Activated B cell treated with CpG ODN at 0.5 μM for 24 hours (primary cell): ENCODE results near the gene LRRC59. TPM values are rescaled to one million over a fixed set of nuclear protein-coding genes. Genes with fewer than 3 reads are reported as not detected.

Source experiments
- ATAC-seq: fragments of 200-7000 bp; cut with Tn5 transposase; one replicate; pipeline ENCODE4 v1.10.0; 2021; ENCODE audit warnings: low read depth, mild to moderate bottlenecking, moderate library complexity
- CTCF ChIA-PET: fragments of 350-600 bp; sonication (Branson Sonifier 250); formaldehyde crosslinking; loops from one replicate; lab custom pipeline; 2021; ENCODE audit warnings: antibody characterized with exemption; lab: Charles Lee
- POLR2A ChIA-PET: fragments of 350-600 bp; sonication (Branson Sonifier 250); formaldehyde crosslinking; loops from one replicate; lab custom pipeline; 2021; ENCODE audit warnings: antibody characterized with exemption; lab: Charles Lee
- DNase-seq: peaks from one replicate; pipeline ENCODE4 v3.0.0; 2022
- H3K27ac Mint-ChIP-seq: one replicate; pipeline ENCODE4 v1.8.0; 2020; ENCODE audit warnings: mixed read lengths
- H3K27me3 Mint-ChIP-seq: one replicate; pipeline ENCODE4 v1.8.0; 2021; ENCODE audit warnings: mixed read lengths
- H3K36me3 Mint-ChIP-seq: one replicate; pipeline ENCODE4 v1.8.0; 2021; ENCODE audit warnings: low read depth, mixed read lengths
- H3K4me1 Mint-ChIP-seq: one replicate; pipeline ENCODE4 v1.8.0; 2021; ENCODE audit warnings: mixed read lengths
- H3K4me3 Mint-ChIP-seq: one replicate; pipeline ENCODE4 v1.8.0; 2020; ENCODE audit warnings: mild to moderate bottlenecking, mixed read lengths
- H3K9me3 Mint-ChIP-seq: one replicate; pipeline ENCODE4 v1.8.0; 2020; ENCODE audit warnings: mixed read lengths
- CTCF ChIP-seq: fragments of 200-600 bp; IDR thresholded peaks from one replicate; pipeline ENCODE4 v1.8.0; 2022; ENCODE audit warnings: antibody characterized with exemption, mild to moderate bottlenecking
- intact Hi-C: fragments of 100-400 bp; cut with micrococcal nuclease; formaldehyde crosslinking; loops from one replicate; pipeline ENCODE4 v1.15.1; 2024
- total RNA-seq: library from RNA; stranded (reverse); gene quantifications from 2 replicates; pipeline ENCODE4 v1.2.3, GENCODE V29; 2022

The LRRC59 gene
- total RNA-seq, 1 donor from 2014 or later, result 42.0 TPM

- ATAC-seq, result no peak
- Mint-ChIP-seq H3K4me1 (no peaks in the 10 kb centered on the region), H3K36me3 (peaks cover 13% of the 10 kb centered on the region), H3K27me3 (no peaks in the 10 kb centered on the region), H3K27ac (no peak overlapping the region), H3K9me3 (no peaks in the 10 kb centered on the region), H3K4me3 (no peak overlapping the region)
- no peak for TF ChIP-seq CTCF
- ChIA-PET POLR2A (no interaction called here), CTCF (no interaction called here)
- intact Hi-C loops, result no loop called here
- DNase-seq, result no peak
Observed at GRCh38 chr17:50440838-50441829, 43.8 kb upstream of the LRRC59 start.

GRCh38 chr17:50440172-50440837, 43.0 kb upstream of the LRRC59 start:
- TF ChIP-seq CTCF, result no peak
- intact Hi-C loops, result no loop called here
- POLR2A ChIA-PET, result no interaction called here
- CTCF ChIA-PET, result no interaction called here
- Mint-ChIP-seq H3K27me3 (no peaks in the 10 kb centered on the region), H3K9me3 (no peaks in the 10 kb centered on the region), H3K36me3 (peaks cover 13% of the 10 kb centered on the region), H3K4me3 (no peak overlapping the region), H3K4me1 (no peaks in the 10 kb centered on the region), H3K27ac (no peak overlapping the region)
- no peak for DNase-seq
- ATAC-seq, result no peak

- H3K4me3 Mint-ChIP-seq, result no peak overlapping the region
- peaks cover 15% of the 10 kb centered on the region for H3K36me3 Mint-ChIP-seq
- DNase-seq, result no peak
- intact Hi-C loops, result no loop called here
- no peak overlapping the region for H3K27ac Mint-ChIP-seq
- TF ChIP-seq CTCF, result no peak
- H3K27me3 Mint-ChIP-seq, result no peaks in the 10 kb centered on the region
- no peaks in the 10 kb centered on the region for H3K9me3 Mint-ChIP-seq
- H3K4me1 Mint-ChIP-seq, result no peaks in the 10 kb centered on the region
- POLR2A ChIA-PET, result interaction anchor here (0.6 kb wide), 1 partner anchor 10 kb away, joined by 3 read pairs; no protein-coding TSS in a partner anchor
- CTCF ChIA-PET, result no interaction called here
- no peak for ATAC-seq
Observed at GRCh38 chr17:50439008-50439407, 41.7 kb upstream of the LRRC59 start.

- H3K4me3 Mint-ChIP-seq, result no peak overlapping the region
- no peak for TF ChIP-seq CTCF
- no peak overlapping the region for H3K27ac Mint-ChIP-seq
- no peaks in the 10 kb centered on the region for H3K27me3 Mint-ChIP-seq
- ChIA-PET CTCF (no interaction called here), POLR2A (no interaction called here)
- intact Hi-C loops, result no loop called here
- H3K36me3 Mint-ChIP-seq, result peaks cover 13% of the 10 kb centered on the region
- DNase-seq, result no peak
- no peaks in the 10 kb centered on the region for H3K9me3 Mint-ChIP-seq
- no peaks in the 10 kb centered on the region for H3K4me1 Mint-ChIP-seq
- ATAC-seq, result no peak
Observed at GRCh38 chr17:50437409-50437808, 40.1 kb upstream of the LRRC59 start.
